GM20000 (cell line): ENCODE data around the gene TTC8.

ENCODE experiments used
- DNase-seq: peaks from one replicate; pipeline ENCODE4 v3.0.0; 2012; ENCODE audit warnings: low spot score
- TF ChIP-seq, protein P1 (sequence below): IDR thresholded peaks from 2 replicates; pipeline ENCODE4 v1.5.1; 2012; ENCODE audit warnings: mild to moderate bottlenecking, control low read depth; ENCODE audit errors: extremely low read depth, missing control alignments

The TTC8 gene

DNA sequence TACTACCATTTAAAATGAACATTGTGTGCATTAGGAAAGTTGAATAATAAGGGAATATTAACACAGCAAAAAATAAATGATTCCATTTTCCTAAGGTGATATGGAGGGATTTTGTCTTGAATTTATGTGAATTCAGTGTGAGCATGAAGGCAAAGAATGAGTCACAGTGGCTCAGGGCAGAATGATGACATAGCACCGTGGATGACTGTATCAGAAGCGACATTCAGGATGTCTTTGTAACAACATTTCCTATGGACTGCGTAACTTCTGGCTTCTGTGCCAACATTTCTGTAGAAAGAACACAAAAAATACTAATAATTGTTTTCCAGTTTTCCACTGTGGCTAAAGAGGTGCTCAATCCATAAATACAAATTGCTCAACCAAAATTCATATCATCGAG is 54.6 kb downstream of the TTC8 start:
- TF ChIP-seq, protein P1, sequence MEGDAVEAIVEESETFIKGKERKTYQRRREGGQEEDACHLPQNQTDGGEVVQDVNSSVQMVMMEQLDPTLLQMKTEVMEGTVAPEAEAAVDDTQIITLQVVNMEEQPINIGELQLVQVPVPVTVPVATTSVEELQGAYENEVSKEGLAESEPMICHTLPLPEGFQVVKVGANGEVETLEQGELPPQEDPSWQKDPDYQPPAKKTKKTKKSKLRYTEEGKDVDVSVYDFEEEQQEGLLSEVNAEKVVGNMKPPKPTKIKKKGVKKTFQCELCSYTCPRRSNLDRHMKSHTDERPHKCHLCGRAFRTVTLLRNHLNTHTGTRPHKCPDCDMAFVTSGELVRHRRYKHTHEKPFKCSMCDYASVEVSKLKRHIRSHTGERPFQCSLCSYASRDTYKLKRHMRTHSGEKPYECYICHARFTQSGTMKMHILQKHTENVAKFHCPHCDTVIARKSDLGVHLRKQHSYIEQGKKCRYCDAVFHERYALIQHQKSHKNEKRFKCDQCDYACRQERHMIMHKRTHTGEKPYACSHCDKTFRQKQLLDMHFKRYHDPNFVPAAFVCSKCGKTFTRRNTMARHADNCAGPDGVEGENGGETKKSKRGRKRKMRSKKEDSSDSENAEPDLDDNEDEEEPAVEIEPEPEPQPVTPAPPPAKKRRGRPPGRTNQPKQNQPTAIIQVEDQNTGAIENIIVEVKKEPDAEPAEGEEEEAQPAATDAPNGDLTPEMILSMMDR = no peak
- no peak for DNase-seq

DNA sequence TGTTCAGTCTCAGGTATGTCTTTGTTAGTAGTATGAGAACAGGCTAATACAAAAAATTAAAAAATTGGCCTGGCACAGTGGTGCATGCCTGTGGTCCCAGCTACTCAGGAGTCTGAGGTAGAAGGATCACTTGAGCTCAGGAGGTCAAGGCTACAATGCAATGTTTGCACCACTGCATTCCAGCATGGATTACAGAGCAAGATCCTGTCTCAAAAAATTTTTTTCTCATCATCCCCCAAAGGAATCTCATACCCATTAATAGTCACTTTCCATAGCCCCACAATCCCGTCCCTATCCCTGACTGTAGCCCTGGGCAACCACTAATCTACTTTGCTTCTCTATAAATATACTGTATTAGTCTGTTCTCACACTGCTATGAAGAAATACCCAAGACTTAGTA is 57.8 kb downstream of the TTC8 start:
- TF ChIP-seq, protein P1 = no peak
- DNase-seq = no peak

DNA sequence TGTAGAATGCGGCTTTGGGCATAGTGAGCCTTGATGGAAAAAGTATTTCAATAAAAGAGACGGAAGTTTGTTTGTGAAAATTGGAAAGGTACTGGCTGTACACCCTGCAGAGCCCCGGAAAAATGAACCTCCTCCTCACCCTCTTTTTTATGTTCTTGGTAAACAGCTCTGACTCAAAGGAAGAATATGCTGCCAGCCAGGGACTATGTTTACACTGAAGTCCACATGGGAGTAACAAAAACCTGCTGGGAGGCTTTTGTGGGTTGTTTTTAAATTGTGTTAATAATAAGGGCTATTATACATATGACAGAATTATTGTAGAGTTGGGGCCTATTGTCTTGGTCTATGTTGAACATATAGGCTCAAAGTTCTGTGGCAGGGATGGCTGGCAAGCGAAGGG is 70.7 kb downstream of the TTC8 start:
- TF ChIP-seq, protein P1 = no peak
- no peak for DNase-seq

DNA sequence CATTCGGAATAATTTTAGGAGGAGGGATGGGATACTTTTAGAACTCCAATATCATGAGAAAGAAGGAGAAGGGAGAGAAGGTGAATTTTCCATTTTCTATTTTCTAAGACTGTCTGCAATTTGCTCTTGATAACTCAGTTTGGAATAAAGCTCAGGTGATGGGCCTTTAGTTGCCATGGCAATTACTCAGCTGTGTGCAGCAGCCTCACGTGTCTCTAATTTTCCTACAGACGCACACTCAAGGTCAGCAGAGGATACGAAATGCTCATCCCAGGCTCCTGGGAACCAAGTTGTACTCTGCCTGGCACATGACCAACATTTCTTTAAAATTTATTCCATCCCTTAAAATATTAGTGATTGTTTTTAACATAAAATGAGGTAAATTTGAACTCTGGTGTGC is 76.7 kb downstream of the TTC8 start:
- DNase-seq = no peak

DNA sequence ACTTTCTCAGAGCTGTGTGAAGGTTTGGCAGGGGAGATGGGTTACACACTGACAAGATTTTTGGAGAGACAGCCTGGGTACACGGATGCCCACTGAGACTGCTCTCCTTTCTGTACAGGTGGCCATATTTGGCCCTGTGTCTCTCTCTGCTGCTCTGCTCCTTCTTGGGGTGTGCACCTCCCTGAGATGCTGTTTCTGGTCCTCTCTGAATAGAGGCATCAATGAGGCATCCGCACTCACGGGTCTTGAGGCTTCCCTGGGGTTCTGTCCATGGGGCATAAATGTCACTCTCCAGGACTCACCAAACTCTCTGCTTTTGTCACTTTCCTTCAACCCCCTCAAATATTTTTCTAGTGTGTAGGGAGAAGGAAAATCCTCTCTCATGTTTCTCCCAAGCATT is 77.5 kb downstream of the TTC8 start:
- DNase-seq = no peak
- TF ChIP-seq, protein P1 = no peak

More for the DNA sequence above, 76.7 kb downstream of the TTC8 start:
- TF ChIP-seq, protein P1 = no peak

DNA sequence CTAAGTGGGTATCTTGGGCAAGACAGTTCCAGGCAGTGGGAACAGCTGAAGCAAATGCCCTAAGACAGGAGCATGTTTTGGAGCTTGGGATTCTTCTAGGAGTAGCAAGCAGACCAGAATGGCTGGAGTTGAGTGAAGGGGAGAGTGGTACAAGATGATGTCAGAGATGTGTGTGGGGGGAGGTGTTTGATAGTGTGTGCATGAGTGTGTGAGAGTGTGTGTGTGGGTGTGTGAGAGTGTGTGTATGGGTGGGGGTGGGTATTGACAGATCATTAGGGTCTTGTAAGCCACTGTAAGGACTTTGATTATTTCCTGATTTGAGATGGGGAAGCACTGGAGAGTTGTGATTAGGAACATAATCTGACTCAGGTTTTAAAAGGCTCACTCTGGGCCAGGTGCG is 78.4 kb downstream of the TTC8 start:
- no peak for DNase-seq
- TF ChIP-seq, protein P1 = no peak

DNA sequence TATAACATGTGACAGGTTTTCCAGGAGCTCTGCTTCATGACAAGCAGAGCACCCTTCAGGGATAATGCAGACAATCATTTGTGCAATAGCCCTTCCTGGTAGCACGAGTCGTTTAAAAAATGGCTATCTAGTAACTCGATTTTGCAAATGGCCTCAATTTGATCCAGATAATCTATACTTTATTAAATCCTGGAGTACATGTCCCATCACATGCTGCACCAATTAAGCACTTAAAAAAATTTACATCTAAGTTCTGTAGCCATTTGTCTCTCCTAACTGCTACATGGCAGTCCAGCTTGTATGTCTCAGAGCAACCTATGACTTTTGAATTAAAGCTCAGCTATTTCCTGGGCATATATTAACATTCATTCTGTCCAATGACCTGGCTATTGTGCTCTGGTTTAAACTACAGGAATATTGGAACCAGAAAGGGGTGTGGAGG is 79.8 kb downstream of the TTC8 start:
- TF ChIP-seq, protein P1 = no peak
- no peak for DNase-seq

DNA sequence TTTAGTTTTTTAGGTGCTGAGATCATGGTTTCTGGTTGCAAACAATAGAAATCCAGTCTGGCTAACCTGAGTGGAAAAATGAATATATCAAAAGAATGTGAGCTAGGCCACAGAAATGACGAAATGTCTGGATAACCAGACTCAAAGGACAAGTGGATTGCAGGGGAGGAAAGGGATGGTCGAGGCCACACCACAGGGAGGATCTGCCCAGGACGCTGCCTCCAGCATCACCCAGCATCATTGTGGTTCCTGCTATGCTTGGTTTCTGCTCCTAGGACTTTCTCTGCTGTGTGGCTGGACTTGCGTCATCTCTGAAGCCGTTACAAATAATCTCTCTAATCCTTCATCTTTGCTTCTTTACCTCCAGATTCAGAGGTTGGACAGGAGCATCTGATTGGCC is 80.4 kb downstream of the TTC8 start:
- DNase-seq = no peak
- TF ChIP-seq, protein P1 = no peak
